ENCODE results near the gene REELD1.

REELD1 gene

GRCh38 chr4:146182443-146182842 is 31.9 kb upstream of the REELD1 start:
- TF ChIP-seq FOXP2 (optimal IDR thresholded peaks at IDR 0.05; ENCODE audit: borderline replicate concordance, extremely low read depth, extremely low read length, insufficient read depth) (no peak), POLR2AphosphoS5 (IDR thresholded peaks at IDR 0.05; ENCODE audit: low read depth, low read length) (no peak), SIN3A (IDR thresholded peaks at IDR 0.05; ENCODE audit: borderline replicate concordance, insufficient read depth, low read length) (no peak), TAF1 (IDR thresholded peaks at IDR 0.05; ENCODE audit: borderline replicate concordance, insufficient read depth, low read length) (no peak), REST (IDR thresholded peaks at IDR 0.05; ENCODE audit: insufficient read depth in 1 of 2, low read depth in 2 of 2, low read length in 2 of 2) (no peak)

- TF ChIP-seq REST (IDR thresholded peaks at IDR 0.05; ENCODE audit: insufficient read depth in 1 of 2, low read depth in 2 of 2, low read length in 2 of 2) (no peak), POLR2AphosphoS5 (IDR thresholded peaks at IDR 0.05; ENCODE audit: low read depth, low read length) (no peak), FOXP2 (optimal IDR thresholded peaks at IDR 0.05; ENCODE audit: borderline replicate concordance, extremely low read depth, extremely low read length, insufficient read depth) (no peak), SIN3A (IDR thresholded peaks at IDR 0.05; ENCODE audit: borderline replicate concordance, insufficient read depth, low read length) (no peak), TAF1 (IDR thresholded peaks at IDR 0.05; ENCODE audit: borderline replicate concordance, insufficient read depth, low read length) (no peak)
Observed at GRCh38 chr4:146183209-146183608, 31.1 kb upstream of the REELD1 start.

- no peak for TF ChIP-seq SIN3A (IDR thresholded peaks at IDR 0.05; ENCODE audit: borderline replicate concordance, insufficient read depth, low read length)
- no peak for TF ChIP-seq TAF1 (IDR thresholded peaks at IDR 0.05; ENCODE audit: borderline replicate concordance, insufficient read depth, low read length)
- TF ChIP-seq FOXP2 (optimal IDR thresholded peaks at IDR 0.05; ENCODE audit: borderline replicate concordance, extremely low read depth, extremely low read length, insufficient read depth), result no peak
- no peak for TF ChIP-seq REST (IDR thresholded peaks at IDR 0.05; ENCODE audit: insufficient read depth in 1 of 2, low read depth in 2 of 2, low read length in 2 of 2)
- TF ChIP-seq POLR2AphosphoS5 (IDR thresholded peaks at IDR 0.05; ENCODE audit: low read depth, low read length), result no peak
Observed at GRCh38 chr4:146186041-146186440, 28.3 kb upstream of the REELD1 start.

- no peak for TF ChIP-seq FOXP2 (optimal IDR thresholded peaks at IDR 0.05; ENCODE audit: borderline replicate concordance, extremely low read depth, extremely low read length, insufficient read depth)
- TF ChIP-seq POLR2AphosphoS5 (IDR thresholded peaks at IDR 0.05; ENCODE audit: low read depth, low read length), result no peak
- no peak for TF ChIP-seq SIN3A (IDR thresholded peaks at IDR 0.05; ENCODE audit: borderline replicate concordance, insufficient read depth, low read length)
Observed at GRCh38 chr4:146186596-146186995, 27.7 kb upstream of the REELD1 start.

- TF ChIP-seq SIN3A (IDR thresholded peaks at IDR 0.05; ENCODE audit: borderline replicate concordance, insufficient read depth, low read length) (no peak), POLR2AphosphoS5 (IDR thresholded peaks at IDR 0.05; ENCODE audit: low read depth, low read length) (no peak; the same call in 1 of the 2 replicates), FOXP2 (optimal IDR thresholded peaks at IDR 0.05; ENCODE audit: borderline replicate concordance, extremely low read depth, extremely low read length, insufficient read depth) (no peak), REST (IDR thresholded peaks at IDR 0.05; ENCODE audit: insufficient read depth in 1 of 2, low read depth in 2 of 2, low read length in 2 of 2) (no peak), TAF1 (IDR thresholded peaks at IDR 0.05; ENCODE audit: borderline replicate concordance, insufficient read depth, low read length) (no peak)
Observed at GRCh38 chr4:146190456-146190855, 23.9 kb upstream of the REELD1 start.
